HG02840 (cell line): Measurements from ENCODE around the gene ESPNL.

Source experiments
- ATAC-seq: cut with Tn5 transposase; IDR thresholded peaks from one replicate; pipeline ENCODE4 v1.9.1; 2021; ENCODE audit warnings: mild to moderate bottlenecking, moderate library complexity, moderate number of reproducible peaks; ENCODE audit not compliant: unreplicated experiment, low FRiP score

ESPNL gene

DNA sequence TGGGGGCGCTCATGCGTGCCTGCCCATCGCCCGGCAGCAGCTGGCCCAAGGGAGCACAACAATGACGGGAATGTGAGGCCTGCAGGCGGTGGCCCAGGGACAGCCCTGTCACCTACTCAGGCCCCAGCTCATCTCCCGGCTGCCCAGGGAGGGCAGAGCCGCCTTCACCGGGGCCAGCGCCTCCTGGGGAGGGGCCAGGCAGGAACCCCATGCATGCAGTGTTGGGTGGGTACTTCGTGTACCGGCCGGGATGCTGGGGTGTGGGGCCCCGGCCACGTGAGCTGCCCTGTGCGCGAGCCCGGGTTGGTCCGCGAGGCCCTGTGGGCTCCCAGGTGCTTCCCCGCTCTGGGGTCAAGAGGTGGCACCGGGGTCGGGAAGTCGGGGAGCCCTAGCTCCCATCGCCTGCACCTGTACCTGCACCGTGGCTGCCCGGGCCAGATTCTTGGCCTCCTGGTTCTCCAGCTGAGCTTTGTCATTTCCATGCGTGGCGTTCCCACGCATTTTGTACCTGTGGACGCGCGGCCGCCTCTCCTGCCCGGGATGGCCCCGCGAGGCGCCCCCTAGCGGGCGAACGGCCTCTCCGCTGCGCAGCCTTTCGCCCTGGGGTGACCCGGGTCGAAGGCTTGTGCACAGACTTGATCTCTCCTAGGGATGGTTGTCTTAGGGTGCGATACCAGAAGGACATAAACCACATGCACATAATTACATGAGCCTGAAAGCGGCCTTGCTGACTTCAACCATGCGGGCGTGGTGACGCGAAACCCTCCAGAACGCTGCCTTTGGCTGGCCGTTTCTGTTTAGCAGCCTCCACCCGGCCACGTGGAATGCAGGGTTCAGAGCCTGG is 39.3 kb downstream of the ESPNL start:
- ATAC-seq, result no peak

DNA sequence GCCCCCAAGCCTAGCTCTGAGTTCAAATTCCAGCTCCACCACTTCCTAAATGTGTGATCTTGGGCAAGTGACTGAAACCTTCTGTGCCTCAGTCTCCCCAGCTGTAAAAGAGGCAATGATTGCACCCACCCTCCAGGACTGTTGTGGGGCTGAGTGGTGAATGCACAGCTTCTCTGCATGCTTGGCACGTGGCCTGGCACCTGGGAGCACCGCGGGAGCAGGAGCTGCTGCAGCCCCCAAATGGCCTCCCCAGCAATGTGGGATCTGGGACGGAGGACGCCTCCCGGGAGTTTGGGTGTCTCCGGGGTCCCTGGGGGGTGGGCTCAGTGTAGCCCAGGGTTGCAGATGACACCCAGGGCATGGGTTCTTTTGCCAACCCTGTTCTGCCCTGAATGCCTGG is 39.9 kb downstream of the ESPNL start:
- ATAC-seq, result no peak

DNA sequence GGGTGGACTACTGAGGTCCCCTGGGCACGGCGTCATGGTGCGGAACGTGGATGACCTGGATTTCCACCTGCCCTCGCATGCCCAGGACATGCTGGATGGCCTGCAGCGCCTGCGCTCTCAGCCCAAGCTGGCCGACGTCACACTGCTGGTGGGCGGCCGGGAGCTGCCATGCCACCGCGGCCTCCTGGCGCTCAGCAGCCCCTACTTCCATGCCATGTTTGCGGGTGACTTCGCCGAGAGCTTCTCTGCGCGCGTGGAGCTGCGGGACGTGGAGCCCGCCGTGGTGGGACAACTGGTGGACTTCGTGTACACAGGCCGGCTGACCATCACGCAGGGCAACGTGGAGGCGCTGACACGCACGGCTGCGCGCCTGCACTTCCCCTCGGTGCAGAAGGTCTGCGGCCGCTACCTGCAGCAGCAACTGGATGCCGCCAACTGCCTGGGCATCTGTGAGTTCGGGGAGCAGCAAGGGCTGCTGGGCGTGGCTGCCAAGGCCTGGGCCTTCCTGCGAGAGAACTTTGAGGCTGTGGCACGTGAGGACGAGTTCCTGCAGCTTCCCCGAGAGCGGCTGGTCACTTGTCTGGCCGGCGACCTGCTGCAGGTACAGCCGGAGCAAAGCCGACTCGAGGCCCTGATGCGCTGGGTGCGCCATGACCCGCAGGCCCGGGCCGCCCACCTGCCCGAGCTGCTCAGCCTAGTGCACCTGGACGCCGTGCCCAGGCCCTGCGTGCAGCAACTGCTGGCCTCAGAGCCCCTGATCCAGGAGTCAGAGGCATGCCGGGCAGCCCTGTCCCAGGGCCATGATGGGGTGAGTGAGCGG is 40.8 kb downstream of the ESPNL start:
- no peak for ATAC-seq

DNA sequence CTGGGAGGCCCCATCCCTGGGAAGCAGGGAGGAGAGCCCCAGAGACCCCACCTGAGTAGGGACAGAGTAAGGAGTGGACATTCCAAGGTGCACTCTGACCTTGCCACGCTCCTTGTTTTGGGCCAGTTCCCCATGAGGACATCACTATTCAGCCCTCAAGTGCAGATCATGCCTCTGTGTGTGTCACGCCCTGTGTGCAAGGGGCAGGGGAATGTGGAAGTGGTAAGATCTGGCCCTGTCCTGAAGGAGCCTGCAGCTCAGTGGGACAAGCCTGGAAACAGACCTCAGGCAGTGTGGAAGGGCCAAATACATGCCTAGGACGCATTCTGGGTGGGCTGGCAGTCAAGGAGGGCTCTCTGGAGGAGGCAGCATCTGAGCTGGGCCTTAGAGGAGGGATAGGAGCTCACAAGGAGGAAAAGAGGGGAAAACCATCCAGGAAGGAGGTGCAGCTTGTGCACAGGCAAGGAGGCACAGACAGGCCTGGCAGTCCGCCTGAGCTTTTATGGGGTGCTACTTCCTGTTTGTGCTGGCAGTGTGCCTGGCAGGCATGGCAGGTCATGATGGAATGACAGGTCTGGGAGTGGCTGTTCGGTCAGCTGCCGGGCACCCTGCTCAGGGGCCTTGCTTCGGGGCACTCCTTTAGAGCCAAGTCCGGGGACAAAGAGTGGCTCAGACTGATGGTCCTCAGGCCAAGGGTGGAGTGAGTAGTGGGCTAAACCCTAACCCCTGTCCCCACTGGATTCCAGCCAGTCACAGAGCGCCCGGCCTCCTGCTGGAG is 41.6 kb downstream of the ESPNL start:
- ATAC-seq, result no peak

DNA sequence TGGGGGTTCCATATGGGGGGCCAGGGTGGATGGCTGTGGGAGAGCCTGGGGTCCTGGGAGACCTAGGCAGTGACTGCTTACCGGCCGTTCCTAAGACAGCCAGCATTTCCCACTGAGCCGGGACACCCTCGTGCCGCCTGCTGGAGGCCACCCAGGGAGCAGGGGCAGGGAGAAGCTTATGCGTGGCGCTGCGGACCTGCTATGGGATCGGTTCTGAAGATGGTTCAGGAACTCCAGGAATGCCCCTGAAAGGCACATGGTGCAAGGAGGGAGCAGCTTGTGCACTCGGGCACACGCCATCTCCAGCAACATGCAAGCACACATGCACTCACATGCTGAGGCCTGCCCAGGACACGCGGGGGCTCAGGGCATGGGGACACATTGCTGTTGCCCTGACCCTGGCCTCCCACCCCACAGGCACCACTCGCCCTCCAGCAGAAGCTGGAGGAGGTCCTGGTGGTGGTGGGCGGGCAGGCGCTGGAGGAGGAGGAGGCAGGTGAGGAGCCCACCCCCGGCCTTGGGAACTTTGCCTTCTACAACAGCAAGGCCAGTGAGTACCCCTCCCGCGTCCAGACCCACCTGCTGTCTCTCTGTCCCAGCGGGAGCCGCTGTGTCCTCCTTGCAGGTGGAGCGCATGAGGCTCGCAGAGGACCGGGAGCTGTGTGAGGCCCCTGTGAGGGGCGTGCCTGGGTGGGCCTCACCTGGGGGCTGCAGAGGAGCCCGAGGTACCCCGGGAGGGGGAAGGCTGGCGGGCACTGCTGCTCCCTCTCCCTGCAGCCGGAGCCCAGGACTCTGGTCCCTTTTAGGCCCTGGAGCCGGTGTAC is 42.5 kb downstream of the ESPNL start:
- ATAC-seq, result no peak

DNA sequence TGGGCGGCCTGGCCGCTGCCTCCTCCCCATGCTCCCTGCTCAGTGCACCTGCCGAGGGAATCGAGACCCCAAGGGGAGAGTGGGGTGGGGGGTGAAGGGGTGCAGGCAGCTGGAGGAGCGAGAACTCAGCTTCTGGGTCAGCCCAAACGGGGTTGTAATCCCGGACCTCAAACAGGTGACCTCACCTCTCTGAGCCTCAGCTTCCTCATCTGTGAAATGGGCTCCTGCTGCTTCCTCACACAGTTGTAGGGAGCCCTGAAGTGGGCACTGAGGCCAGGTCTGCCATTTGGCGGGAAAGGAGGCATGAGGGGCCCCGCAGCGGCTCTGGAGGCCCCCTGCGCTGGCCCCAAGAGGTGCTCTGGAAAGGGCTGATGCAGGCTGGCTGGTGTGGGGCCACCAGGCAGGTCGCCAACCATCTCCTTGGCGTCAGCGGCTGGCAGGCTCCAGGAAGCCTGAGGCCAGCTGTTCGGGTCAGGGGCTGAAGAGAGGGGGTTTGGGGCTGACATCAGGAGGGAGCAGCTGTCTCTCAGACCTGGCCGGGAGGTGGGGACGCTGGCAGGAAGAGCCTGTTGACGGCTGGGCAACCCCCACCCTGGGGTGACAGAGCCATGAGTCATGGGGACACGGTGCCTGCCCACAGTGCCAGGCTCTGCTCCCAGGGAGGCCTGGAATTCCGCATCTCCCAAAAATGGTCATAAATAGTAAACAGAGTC is 43.3 kb downstream of the ESPNL start:
- no peak for ATAC-seq

DNA sequence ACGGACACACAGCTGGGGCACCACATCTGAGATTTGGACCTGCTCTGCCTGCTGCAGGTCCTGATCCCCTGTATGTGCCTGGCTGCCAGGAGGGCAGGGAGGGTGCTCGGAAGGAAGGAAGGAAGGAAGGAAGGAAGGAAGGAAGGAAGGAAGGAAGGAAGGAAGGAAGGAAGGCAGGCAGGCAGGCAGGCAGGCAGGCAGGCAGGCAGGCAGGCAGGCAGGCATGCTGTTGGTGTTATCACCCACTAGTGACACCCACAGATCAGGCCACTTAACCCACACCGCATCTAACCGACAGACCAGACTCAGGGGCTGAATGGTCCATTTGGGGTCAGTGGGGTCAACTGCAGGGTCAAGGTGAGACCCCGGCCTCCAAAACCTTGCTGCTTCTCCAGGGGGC is 44.1 kb downstream of the ESPNL start:
- no peak for ATAC-seq

DNA sequence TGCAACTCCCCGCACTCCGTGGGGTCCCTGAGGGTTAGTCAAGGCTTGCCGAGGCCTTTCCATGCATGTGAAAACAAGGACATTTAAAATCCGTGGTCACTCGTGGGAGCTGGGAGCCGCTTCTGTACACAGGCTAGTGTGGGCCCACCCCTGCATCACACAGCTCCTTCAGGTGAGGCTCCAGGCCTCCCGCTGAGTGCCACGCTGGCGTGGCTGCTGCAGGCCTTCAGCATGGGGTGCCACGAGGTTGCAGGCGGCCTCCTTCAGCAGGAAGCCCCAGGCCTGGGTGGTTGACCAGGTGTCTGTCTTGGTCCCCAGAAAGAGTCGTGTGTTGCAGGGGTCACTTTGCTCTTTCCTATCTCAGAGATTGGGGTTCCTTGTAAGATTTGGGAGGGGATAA is 44.9 kb downstream of the ESPNL start:
- no peak for ATAC-seq

DNA sequence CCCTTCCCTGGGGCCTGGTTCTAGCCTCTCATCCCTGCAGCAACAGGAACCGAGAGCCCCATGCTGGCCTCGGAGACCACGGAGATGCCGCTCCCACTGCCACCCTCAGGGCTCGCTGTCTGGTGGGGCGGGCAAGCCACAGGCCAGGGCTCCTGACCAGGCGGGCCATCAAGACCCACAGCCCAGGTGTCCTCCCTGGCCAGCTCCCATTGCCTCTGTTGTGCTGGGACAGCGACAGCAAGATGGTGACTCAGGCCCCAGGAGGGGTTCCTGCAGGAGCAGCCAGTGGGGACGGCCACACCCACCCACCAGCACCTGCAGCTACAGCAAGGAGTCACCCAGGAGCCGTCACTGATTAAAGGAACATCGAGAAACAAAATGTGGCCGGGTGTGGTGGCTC is 45.7 kb downstream of the ESPNL start:
- ATAC-seq, result no peak

DNA sequence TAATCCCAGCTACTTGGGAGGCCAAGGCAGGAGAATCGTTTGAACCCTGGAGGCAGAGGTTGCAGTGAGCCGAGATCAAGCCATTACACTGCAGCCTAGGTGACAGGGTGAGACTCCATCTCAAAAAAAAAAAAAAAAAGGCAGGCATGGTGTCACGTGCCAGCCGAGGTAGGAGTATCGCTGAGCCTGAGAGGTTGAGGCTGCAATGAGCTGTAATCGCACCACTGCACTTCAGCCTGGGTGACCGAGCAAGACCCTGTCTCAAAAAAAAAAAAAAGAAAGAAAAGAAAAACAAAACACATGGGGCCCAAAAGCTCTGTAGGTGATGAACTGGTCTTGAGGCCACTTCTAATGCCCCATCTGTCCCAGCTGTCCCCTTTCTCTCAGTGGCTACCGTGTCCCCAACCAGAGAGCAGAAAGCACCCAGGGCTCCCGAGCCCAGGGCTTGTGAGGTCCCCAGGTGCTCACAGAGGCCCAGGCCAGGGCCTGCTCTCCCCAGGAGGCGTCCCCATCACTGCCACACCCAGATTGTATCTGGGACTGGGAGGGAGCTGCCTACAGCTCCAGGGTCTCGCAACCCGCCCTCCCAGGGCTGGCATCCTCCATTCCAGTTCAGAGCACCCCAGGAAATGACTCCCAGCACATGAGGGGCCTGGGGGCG is 46.9 kb downstream of the ESPNL start:
- no peak for ATAC-seq

DNA sequence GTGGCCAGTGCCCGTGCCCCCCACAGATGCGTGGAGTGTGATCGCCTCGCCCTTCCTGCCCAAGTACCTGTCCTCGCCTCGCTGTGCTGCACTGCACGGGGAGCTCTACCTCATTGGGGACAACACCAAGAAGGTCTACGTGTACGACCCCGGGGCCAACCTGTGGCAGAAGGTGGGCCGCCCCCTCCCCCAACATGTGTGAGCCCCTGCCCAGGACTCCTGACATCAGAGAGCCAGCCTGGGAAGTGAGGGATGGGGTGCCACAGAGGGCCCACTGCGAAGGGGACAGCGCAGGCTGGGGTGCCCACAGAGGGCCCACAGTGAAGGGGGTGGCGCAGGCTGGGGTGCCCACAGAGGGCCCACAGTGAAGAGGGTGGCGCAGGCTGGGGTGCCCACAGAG is 48.8 kb downstream of the ESPNL start:
- ATAC-seq, result no peak

DNA sequence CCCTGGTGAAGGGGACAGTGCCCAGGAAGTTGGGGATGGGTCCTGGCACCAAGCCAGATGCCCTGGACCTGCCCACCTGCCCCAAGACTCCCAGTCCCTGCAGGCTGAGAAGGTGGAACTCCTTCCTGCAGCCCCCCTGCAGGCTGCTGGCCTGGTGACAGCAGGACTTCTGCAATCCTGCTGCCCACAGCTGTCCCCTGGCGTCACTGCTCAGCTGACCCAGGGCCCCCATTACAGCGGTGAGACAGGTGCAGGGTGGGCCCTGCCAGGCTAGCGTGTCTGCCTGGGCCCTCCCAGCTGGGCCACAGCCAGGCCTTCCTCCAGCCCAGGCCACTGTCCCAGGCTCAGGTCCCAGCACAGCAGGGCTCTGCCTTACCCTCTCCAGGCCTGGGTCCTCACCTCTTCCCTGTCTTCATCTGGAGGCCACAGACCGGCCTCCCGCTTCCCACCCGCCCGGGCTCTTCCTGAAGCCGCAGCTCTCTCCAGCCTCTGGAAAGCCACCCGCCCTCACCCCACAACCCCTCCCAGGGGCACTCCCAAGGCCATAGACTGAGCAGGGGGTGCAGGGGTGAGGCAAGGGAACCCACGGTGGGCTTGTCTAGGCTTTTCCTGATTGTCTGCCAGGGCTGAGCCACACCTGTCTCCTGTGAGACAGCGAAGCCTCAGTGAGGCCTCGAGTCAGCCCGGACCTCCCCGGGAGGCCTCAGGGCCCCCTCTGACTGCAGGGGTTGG is 49.9 kb downstream of the ESPNL start:
- ATAC-seq, result no peak

DNA sequence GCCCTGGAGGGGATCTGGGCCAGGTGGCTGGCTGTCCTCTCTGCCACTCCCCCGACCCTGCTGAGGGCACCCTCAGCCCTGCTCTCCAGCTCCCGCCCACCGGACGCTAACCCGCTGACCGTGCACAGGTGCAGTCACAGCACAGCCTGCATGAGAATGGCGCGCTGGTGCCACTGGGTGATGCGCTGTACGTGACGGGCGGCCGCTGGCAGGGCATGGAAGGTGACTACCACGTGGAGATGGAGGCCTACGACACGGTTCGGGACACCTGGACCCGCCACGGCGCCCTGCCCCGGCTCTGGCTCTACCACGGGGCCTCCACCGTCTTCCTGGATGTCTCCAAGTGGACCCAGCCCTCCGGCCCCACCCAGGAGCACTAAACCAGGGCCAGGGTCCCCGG is 50.5 kb downstream of the ESPNL start:
- ATAC-seq, result no peak

DNA sequence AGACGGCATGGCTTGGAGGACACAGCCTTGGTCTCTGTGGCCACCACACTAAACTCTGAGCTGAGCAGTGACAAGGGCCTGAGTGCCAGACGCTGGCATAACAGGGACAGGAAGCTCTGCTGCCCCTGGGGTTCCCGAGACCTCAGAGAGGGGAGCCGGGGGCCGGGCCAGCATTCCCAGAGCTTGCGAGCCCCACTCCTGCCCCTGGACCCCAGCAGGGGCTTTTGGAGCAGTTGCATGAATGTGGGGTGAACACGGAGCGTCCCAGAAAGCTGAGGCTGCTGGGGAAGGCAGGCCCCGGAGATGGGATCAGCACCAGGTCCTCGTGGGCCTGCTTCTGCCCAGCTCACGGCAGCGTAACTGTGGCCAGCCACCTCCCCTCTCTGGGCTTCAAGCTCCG is 51.1 kb downstream of the ESPNL start:
- ATAC-seq, result no peak

DNA sequence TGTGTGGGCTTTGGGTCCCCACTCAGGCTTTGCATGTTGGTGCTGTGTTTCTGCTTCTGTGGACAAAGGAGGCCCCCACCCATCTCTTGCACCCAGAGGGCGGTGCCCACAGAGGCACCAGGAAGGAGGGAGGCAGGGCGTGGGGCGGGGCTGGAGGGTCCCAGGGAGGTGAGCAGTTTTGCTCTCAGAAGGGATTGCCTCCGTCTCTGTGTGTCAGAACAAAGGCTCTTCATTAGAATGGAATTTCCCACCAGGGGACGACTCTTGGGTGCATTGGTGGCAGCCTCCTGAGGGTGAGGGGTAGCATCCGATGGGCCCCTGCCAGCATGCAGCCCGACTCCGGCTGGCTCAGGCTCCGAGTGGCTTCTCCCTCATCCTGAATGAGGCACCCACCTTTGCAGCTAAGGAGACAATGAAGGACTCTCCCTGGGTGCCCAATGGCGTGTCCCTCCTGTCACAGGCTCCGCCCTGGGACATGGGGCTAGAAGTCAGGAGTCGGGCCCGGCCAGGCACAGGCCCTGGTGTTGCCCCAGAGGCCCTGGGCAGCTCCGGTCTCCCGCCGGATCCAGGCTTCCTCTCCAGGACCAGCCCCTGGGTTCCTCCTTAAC is 51.6 kb downstream of the ESPNL start:
- ATAC-seq, result no peak

DNA sequence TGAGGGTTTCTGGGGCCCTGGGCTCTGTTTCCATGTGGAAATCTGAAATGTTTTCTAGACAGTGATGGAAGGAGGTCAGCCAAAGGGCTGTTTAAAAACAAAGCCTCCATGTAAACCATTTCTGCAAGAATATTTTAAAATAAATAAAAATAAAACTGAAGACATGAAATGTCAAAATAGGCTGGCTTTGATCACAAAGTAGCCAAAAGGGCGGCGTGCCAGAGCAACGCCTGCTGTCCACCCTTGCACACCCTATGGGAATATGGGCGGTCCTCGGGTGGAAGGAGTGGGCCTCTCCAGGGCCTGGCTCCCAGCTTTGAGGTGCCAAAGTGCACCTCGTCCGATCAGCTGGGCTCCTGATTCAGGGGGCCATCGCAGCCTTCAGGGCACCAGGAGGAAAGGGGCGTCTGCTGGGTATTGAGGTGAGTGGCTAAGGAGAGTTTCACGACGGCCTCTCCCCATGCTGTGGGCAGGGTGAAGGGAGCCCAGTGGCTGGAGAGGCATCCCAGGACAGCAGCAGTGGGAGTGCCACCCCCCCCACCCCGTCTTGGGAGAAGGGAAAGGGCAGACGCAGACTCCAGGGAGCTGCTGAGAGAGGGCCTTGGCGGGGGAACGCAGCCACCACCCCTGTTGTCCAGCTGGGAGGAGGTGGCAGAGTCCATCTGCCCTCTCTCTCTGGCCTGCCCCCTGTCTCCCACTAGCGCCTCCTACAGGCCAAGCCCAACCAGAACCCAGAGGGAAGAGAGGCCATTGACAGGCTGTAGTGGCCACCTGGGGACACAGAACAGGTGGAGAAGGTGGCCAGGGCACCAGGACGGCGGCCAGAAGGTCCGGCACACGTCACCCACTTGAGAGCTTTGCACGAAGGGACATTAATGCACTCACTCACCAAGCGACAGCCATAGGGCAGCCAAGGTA is 52.9 kb downstream of the ESPNL start:
- no peak for ATAC-seq

DNA sequence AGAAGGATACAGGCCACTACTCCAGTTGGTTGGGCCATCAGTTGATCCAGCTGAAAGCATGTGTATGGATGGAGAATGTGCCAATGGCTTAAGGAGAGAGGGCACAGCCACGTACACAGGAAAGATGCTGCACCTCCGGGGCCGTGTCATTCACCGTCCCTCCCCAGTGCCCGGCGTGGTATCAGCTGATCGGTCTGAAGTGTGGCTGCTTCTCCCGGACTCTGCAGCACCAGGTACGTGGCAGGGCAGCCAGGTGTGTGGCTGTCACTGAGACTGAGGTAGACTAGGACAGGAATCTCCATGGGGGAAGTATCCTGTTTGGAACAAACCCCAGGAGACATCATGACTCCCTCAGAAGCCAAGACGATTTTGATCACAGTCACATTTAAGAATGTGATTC is 54.4 kb downstream of the ESPNL start:
- ATAC-seq, result no peak
